SH-SY5Y (cell line): ENCODE measurements around the gene DCTD.

Experiments
- GATA2 ChIP-seq: IDR thresholded peaks from 2 replicates; pipeline ENCODE4 v1.6.1; 2011; ENCODE audit warnings: mild to moderate bottlenecking, low read depth, low read length
- GATA3 ChIP-seq: IDR thresholded peaks from 2 replicates; pipeline ENCODE4 v1.6.1; 2011; ENCODE audit warnings: low read depth, mild to moderate bottlenecking, low read length, moderate library complexity

DNA sequence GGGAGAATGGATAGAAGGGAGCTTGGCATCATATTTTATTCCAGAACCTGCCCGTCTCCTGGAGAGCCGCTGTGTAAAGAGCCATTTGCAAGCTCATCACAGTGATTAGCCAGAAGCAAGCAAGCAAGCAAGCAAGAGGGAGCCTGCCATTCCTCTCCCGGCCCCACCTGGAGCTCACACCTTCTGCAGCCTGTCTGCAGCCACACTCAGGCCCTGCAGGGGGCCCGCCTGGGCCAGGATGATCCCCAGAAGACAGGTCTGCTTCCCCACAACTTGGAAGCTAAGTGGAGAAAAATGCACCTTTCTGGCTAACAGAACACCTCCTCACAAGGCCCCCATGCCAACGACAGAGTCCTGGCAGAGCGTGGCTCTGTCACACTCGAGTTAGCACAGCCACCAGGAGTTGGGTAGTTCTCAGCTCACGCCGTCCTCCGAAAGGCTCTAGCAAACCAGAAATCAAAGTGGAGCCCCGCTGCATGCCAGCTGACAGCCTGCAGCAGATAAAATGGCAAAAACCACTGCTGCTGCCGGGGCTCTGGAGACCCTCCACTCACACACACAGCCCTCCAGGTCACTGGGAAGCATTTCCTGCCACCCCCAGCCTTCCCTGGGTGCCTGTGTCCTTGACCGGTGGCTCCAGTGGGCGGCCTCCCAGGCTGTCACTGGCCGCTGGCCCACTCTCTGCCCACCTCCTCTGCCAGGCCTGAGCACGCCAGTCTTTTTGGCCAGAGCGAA lies 54.9 kb downstream of the DCTD start:
- TF ChIP-seq GATA2 (no peak), GATA3 (no peak)
